GM23338 (cell line): ENCODE data around the gene SLX4IP. TPM values are rescaled to one million over a fixed set of nuclear protein-coding genes. Genes with fewer than 3 reads are reported as not detected.

ENCODE experiments used
- ATAC-seq: fragments of 200-7000 bp; cut with Tn5 transposase; 3 replicates; pipeline ENCODE4 v1.9.1; 2020
- DNase-seq: peaks from one replicate; pipeline ENCODE4 v3.0.0-alpha.2; 2015; ENCODE audit warnings: low spot score
- H2AFZ ChIP-seq: fragments of 200-600 bp; sonication (generic); 2 replicates; pipeline ENCODE4 v1.8.0; 2016; ENCODE audit warnings: antibody characterized with exemption, mild to moderate bottlenecking, moderate library complexity
- H3F3A ChIP-seq: fragments of 200-600 bp; sonication (generic); replicated peaks from 2 replicates; pipeline ENCODE4 v1.8.0; 2017; ENCODE audit warnings: antibody characterized with exemption, mixed run types, low read depth
- H3K27ac ChIP-seq: fragments of 200-600 bp; sonication (generic); 2 replicates; pipeline ENCODE4 v1.6.1; 2016; ENCODE audit warnings: low read depth
- H3K27me3 ChIP-seq: fragments of 200-600 bp; sonication (generic); 2 replicates; pipeline ENCODE4 v1.8.0; 2016; ENCODE audit warnings: mild to moderate bottlenecking, mixed run types, moderate library complexity; ENCODE audit not compliant: insufficient read depth
- H3K36me3 ChIP-seq: fragments of 200-600 bp; sonication (generic); 2 replicates; pipeline ENCODE4 v1.8.0; 2016; ENCODE audit warnings: mild to moderate bottlenecking; ENCODE audit not compliant: insufficient read depth
- H3K4me1 ChIP-seq: fragments of 200-600 bp; sonication (generic); 2 replicates; pipeline ENCODE4 v1.8.0; 2016; ENCODE audit warnings: mild to moderate bottlenecking, moderate library complexity; ENCODE audit not compliant: insufficient read depth
- H3K4me2 ChIP-seq: fragments of 200-600 bp; sonication (generic); 2 replicates; pipeline ENCODE4 v1.7.1; 2017; ENCODE audit warnings: mixed run types
- H3K4me3 ChIP-seq: fragments of 200-600 bp; sonication (generic); 2 replicates; pipeline ENCODE4 v1.6.1; 2016; ENCODE audit warnings: mixed run types
- H3K79me2 ChIP-seq: fragments of 200-600 bp; sonication (generic); replicated peaks from 2 replicates; pipeline ENCODE4 v1.8.0; 2017; ENCODE audit warnings: mild to moderate bottlenecking; ENCODE audit not compliant: insufficient read depth
- H3K9me2 ChIP-seq: fragments of 200-600 bp; sonication (generic); 2 replicates; pipeline ENCODE4 v1.8.0; 2017; ENCODE audit not compliant: insufficient read depth
- H4K20me1 ChIP-seq: fragments of 200-600 bp; sonication (generic); replicated peaks from 2 replicates; pipeline ENCODE4 v1.8.0; 2017; ENCODE audit warnings: mild to moderate bottlenecking; ENCODE audit not compliant: insufficient read depth
- H3K27ac Mint-ChIP-seq: 2 replicates; pipeline ENCODE4 v1.8.0; 2020; ENCODE audit warnings: inconsistent platforms, mild to moderate bottlenecking, moderate library complexity, mixed read lengths
- H3K27me3 Mint-ChIP-seq: 3 replicates; pipeline ENCODE4 v1.8.0; 2022; ENCODE audit warnings: low read depth, mild to moderate bottlenecking, moderate library complexity, mixed read lengths, inconsistent platforms; ENCODE audit not compliant: insufficient read depth, poor library complexity
- H3K36me3 Mint-ChIP-seq: 3 replicates; pipeline ENCODE4 v1.8.0; 2021; ENCODE audit warnings: low read depth, mild to moderate bottlenecking, inconsistent platforms, moderate library complexity, mixed read lengths
- H3K4me1 Mint-ChIP-seq: 3 replicates; pipeline ENCODE4 v1.8.0; 2020; ENCODE audit warnings: mild to moderate bottlenecking, inconsistent platforms, mixed read lengths
- H3K4me3 Mint-ChIP-seq: 3 replicates; pipeline ENCODE4 v1.8.0; 2021; ENCODE audit warnings: moderate library complexity, mild to moderate bottlenecking, inconsistent platforms, mixed read lengths
- H3K9me3 Mint-ChIP-seq: 3 replicates; pipeline ENCODE4 v1.8.0; 2020; ENCODE audit warnings: moderate library complexity, mild to moderate bottlenecking, inconsistent platforms, mixed read lengths
- EZH2phosphoT487 ChIP-seq: fragments of 200-600 bp; sonication (generic); IDR thresholded peaks from one replicate; pipeline ENCODE4 v1.8.1; 2018; ENCODE audit warnings: antibody characterized with exemption; ENCODE audit not compliant: unreplicated experiment
- JUNB ChIP-seq: IDR thresholded peaks from one replicate; pipeline ENCODE4 v1.6.1; 2016; ENCODE audit warnings: antibody characterized with exemption; ENCODE audit not compliant: unreplicated experiment
- NANOG ChIP-seq: IDR thresholded peaks from 2 replicates; pipeline ENCODE4 v1.6.1; 2016; ENCODE audit warnings: antibody characterized with exemption, borderline replicate concordance
- POLR2AphosphoS5 ChIP-seq: IDR thresholded peaks from 2 replicates; pipeline ENCODE4 v1.6.1; 2016; ENCODE audit warnings: antibody characterized with exemption, low read depth
- STAT1 ChIP-seq: IDR thresholded peaks from one replicate; pipeline ENCODE4 v1.6.1; 2016; ENCODE audit warnings: antibody characterized with exemption; ENCODE audit not compliant: unreplicated experiment
- ZNF114 ChIP-seq: fragments of 250-450 bp; sonication (Bioruptor Pico); IDR thresholded peaks from 2 replicates; pipeline ENCODE4 v1.5.0; 2020; ENCODE audit warnings: mild to moderate bottlenecking, moderate library complexity
- polyA plus RNA-seq: library from polyadenylated mRNA; unstranded; fragments of >200 nt; fragmentation: Nextera tagmentation; extraction: Ambion mirVana; gene quantifications from 2 replicates; pipeline ENCODE4 v1.2.1, GENCODE V29; 2016
- total RNA-seq: library from RNA; depleted of rRNA; stranded (reverse); fragments of >200 nt; shearing (Covaris generic); gene quantifications from 2 replicates; pipeline ENCODE4 v1.2.3, GENCODE V29; 2014
- TF ChIP-seq, protein P1 (sequence below): fragments of 250-450 bp; sonication (Bioruptor Pico); IDR thresholded peaks from 2 replicates; pipeline ENCODE4 v1.5.0; 2020; ENCODE audit warnings: mild to moderate bottlenecking, moderate library complexity
- TF ChIP-seq, protein P2 (sequence below), 2 experiments: fragments of 200-600 bp in 1 of 2; sonication (generic) in 1 of 2; conservative IDR thresholded peaks; 2 replicates each; pipeline versions ENCODE4 v1.5.1 to v1.6.1; 2016 to 2017; ENCODE audit warnings: antibody characterized with exemption in 2 of 2, low read depth in 2 of 2, mild to moderate bottlenecking in 2 of 2, moderate library complexity in 1 of 2
- TF ChIP-seq, protein P3 (sequence below): IDR thresholded peaks from 2 replicates; pipeline ENCODE4 v1.6.1; 2016; ENCODE audit warnings: antibody characterized with exemption

Gene SLX4IP
- total and polyA plus RNA-seq, 2 experiments from 2014 or later: 9.1 to 9.8 TPM

DNA sequence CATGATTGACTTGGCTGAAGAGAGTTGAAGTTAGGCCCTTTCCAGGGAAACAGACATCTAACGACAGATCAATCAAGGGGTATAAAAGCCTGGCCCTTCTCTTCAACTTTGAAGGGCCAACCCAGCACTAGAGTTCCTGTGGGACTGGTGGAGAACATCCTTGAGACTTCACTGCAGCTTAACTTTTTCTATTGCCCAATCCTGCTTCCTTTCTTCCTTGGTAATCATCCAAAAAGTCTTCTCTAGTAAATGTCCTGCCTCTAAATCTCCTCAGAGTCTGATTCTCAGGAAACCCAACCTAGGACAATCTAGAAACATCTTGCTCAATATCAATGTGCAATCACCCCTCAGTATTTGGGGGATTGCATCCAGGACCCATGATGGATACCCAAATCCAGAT is 3.0 kb upstream of the SLX4IP start:
- peaks cover 14% of the 10 kb centered on the region for H3K27me3 Mint-ChIP-seq

More for the DNA sequence above, 3.0 kb upstream of the SLX4IP start:
- H3F3A ChIP-seq: no peaks in the 10 kb centered on the region
- H3K4me1 ChIP-seq: peaks cover 30% of the 10 kb centered on the region
- no peak overlapping the region for H3K4me2 ChIP-seq
- peak overlapping the region; percentile 65 for H3K27ac Mint-ChIP-seq
- H3K4me3 ChIP-seq: no peak overlapping the region
- no peak overlapping the region for H2AFZ ChIP-seq
- H3K36me3 ChIP-seq: no peaks in the 10 kb centered on the region
- ATAC-seq (no peak), DNase-seq (no peak)
- TF ChIP-seq, protein P1, sequence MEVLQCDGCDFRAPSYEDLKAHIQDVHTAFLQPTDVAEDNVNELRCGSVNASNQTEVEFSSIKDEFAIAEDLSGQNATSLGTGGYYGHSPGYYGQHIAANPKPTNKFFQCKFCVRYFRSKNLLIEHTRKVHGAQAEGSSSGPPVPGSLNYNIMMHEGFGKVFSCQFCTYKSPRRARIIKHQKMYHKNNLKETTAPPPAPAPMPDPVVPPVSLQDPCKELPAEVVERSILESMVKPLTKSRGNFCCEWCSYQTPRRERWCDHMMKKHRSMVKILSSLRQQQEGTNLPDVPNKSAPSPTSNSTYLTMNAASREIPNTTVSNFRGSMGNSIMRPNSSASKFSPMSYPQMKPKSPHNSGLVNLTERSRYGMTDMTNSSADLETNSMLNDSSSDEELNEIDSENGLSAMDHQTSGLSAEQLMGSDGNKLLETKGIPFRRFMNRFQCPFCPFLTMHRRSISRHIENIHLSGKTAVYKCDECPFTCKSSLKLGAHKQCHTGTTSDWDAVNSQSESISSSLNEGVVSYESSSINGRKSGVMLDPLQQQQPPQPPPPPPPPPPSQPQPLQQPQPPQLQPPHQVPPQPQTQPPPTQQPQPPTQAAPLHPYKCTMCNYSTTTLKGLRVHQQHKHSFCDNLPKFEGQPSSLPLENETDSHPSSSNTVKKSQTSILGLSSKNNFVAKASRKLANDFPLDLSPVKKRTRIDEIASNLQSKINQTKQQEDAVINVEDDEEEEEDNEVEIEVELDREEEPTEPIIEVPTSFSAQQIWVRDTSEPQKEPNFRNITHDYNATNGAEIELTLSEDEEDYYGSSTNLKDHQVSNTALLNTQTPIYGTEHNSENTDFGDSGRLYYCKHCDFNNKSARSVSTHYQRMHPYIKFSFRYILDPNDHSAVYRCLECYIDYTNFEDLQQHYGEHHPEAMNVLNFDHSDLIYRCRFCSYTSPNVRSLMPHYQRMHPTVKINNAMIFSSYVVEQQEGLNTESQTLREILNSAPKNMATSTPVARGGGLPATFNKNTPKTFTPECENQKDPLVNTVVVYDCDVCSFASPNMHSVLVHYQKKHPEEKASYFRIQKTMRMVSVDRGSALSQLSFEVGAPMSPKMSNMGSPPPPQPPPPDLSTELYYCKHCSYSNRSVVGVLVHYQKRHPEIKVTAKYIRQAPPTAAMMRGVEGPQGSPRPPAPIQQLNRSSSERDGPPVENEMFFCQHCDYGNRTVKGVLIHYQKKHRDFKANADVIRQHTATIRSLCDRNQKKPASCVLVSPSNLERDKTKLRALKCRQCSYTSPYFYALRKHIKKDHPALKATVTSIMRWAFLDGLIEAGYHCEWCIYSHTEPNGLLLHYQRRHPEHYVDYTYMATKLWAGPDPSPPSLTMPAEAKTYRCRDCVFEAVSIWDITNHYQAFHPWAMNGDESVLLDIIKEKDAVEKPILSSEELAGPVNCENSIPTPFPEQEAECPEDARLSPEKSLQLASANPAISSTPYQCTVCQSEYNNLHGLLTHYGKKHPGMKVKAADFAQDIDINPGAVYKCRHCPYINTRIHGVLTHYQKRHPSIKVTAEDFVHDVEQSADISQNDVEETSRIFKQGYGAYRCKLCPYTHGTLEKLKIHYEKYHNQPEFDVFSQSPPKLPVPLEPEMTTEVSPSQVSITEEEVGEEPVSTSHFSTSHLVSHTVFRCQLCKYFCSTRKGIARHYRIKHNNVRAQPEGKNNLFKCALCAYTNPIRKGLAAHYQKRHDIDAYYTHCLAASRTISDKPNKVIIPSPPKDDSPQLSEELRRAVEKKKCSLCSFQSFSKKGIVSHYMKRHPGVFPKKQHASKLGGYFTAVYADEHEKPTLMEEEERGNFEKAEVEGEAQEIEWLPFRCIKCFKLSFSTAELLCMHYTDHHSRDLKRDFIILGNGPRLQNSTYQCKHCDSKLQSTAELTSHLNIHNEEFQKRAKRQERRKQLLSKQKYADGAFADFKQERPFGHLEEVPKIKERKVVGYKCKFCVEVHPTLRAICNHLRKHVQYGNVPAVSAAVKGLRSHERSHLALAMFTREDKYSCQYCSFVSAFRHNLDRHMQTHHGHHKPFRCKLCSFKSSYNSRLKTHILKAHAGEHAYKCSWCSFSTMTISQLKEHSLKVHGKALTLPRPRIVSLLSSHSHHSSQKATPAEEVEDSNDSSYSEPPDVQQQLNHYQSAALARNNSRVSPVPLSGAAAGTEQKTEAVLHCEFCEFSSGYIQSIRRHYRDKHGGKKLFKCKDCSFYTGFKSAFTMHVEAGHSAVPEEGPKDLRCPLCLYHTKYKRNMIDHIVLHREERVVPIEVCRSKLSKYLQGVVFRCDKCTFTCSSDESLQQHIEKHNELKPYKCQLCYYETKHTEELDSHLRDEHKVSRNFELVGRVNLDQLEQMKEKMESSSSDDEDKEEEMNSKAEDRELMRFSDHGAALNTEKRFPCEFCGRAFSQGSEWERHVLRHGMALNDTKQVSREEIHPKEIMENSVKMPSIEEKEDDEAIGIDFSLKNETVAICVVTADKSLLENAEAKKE: no peak
- TF ChIP-seq, protein P2, sequence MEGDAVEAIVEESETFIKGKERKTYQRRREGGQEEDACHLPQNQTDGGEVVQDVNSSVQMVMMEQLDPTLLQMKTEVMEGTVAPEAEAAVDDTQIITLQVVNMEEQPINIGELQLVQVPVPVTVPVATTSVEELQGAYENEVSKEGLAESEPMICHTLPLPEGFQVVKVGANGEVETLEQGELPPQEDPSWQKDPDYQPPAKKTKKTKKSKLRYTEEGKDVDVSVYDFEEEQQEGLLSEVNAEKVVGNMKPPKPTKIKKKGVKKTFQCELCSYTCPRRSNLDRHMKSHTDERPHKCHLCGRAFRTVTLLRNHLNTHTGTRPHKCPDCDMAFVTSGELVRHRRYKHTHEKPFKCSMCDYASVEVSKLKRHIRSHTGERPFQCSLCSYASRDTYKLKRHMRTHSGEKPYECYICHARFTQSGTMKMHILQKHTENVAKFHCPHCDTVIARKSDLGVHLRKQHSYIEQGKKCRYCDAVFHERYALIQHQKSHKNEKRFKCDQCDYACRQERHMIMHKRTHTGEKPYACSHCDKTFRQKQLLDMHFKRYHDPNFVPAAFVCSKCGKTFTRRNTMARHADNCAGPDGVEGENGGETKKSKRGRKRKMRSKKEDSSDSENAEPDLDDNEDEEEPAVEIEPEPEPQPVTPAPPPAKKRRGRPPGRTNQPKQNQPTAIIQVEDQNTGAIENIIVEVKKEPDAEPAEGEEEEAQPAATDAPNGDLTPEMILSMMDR (conservative IDR thresholded peaks at IDR 0.05; ENCODE audit: low read depth in 2 of 2): no peak
- TF ChIP-seq STAT1 (no peak), POLR2AphosphoS5 (no peak), NANOG (no peak), JUNB (no peak), EZH2phosphoT487 (no peak), ZNF114 (no peak)
- TF ChIP-seq, protein P3, sequence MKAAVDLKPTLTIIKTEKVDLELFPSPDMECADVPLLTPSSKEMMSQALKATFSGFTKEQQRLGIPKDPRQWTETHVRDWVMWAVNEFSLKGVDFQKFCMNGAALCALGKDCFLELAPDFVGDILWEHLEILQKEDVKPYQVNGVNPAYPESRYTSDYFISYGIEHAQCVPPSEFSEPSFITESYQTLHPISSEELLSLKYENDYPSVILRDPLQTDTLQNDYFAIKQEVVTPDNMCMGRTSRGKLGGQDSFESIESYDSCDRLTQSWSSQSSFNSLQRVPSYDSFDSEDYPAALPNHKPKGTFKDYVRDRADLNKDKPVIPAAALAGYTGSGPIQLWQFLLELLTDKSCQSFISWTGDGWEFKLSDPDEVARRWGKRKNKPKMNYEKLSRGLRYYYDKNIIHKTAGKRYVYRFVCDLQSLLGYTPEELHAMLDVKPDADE: no peak
- no peak overlapping the region for H3K27ac ChIP-seq
- H3K4me3 Mint-ChIP-seq: peak overlapping the region; percentile 28; the same call in 2 of the 3 replicates
- no peaks in the 10 kb centered on the region for H3K27me3 ChIP-seq
- peaks cover 10% of the 10 kb centered on the region; the same call in 1 of the 3 replicates for H3K36me3 Mint-ChIP-seq
- peaks cover 6% of the 10 kb centered on the region; the same call in 1 of the 2 replicates for H4K20me1 ChIP-seq
- H3K4me1 Mint-ChIP-seq: peaks cover 32% of the 10 kb centered on the region
- H3K9me2 ChIP-seq: no peaks in the 10 kb centered on the region
- H3K79me2 ChIP-seq: peaks cover 78% of the 10 kb centered on the region
- H3K9me3 Mint-ChIP-seq: no peaks in the 10 kb centered on the region
